HepG2 (cell line): ENCODE results near the gene KTI12. TPM values are rescaled to one million over a fixed set of nuclear protein-coding genes. Genes with fewer than 3 reads are reported as not detected.

Experiments
- EED ChIP-seq: sonication (generic); formaldehyde crosslinking; IDR thresholded peaks from 2 replicates; pipeline ENCODE4 v1.5.0; 2020; ENCODE audit warnings: mild to moderate bottlenecking, missing genetic modification reagents
- MYPOP ChIP-seq: sonication (generic); formaldehyde crosslinking; IDR thresholded peaks from 2 replicates; pipeline ENCODE4 v1.8.1; 2023; ENCODE audit warnings: mild to moderate bottlenecking, moderate library complexity, missing genetic modification reagents
- STAT6 ChIP-seq: sonication (generic); formaldehyde crosslinking; IDR thresholded peaks from 2 replicates; pipeline ENCODE4 v1.4.0; 2020; ENCODE audit warnings: missing genetic modification reagents, mild to moderate bottlenecking, borderline replicate concordance
- TAF1 ChIP-seq: sonication (generic); formaldehyde crosslinking; IDR thresholded peaks from 2 replicates; pipeline ENCODE4 v1.4.0; 2020; ENCODE audit warnings: missing genetic modification reagents
- TBL1XR1 ChIP-seq: fragments of 150-350 bp; IDR thresholded peaks from 2 replicates; pipeline ENCODE4 v1.6.1; 2014; ENCODE audit warnings: borderline replicate concordance, low read length; ENCODE audit not compliant: partially characterized antibody
- TCF7 ChIP-seq: sonication (generic); IDR thresholded peaks from 2 replicates; pipeline ENCODE4 v1.6.1; 2016; ENCODE audit warnings: antibody characterized with exemption, low read depth
- ZBED4 ChIP-seq: sonication (generic); formaldehyde crosslinking; IDR thresholded peaks from 2 replicates; pipeline ENCODE4 v1.4.0; 2020; ENCODE audit warnings: missing genetic modification reagents, borderline replicate concordance
- ZBTB26 ChIP-seq: IDR thresholded peaks from 2 replicates; pipeline ENCODE4 v1.6.1; 2016; ENCODE audit warnings: missing compliant biosample characterization, missing genetic modification reagents, borderline replicate concordance
- ZFP36L1 ChIP-seq: sonication (generic); formaldehyde crosslinking; IDR thresholded peaks from 2 replicates; pipeline ENCODE4 v1.8.0; 2022; ENCODE audit warnings: mild to moderate bottlenecking, missing genetic modification reagents, moderate library complexity
- ZFY ChIP-seq: sonication (generic); formaldehyde crosslinking; IDR thresholded peaks from 2 replicates; pipeline ENCODE4 v1.4.0; 2020; ENCODE audit warnings: missing genetic modification reagents
- ZMYM3 ChIP-seq: sonication (generic); formaldehyde crosslinking; IDR thresholded peaks from 2 replicates; pipeline ENCODE4 v1.5.1; 2020; ENCODE audit warnings: mild to moderate bottlenecking, missing genetic modification reagents
- ZMYM4 ChIP-seq: sonication (generic); formaldehyde crosslinking; IDR thresholded peaks from 2 replicates; pipeline ENCODE4 v1.8.1; 2023; ENCODE audit warnings: mild to moderate bottlenecking, missing genetic modification reagents
- ZNF275 ChIP-seq: sonication (generic); formaldehyde crosslinking; IDR thresholded peaks from 2 replicates; pipeline ENCODE4 v1.8.0; 2022; ENCODE audit warnings: missing genetic modification reagents, mild to moderate bottlenecking, inconsistent platforms, borderline replicate concordance
- ZNF33B ChIP-seq: sonication (generic); formaldehyde crosslinking; IDR thresholded peaks from 2 replicates; pipeline ENCODE4 v1.5.1; 2020; ENCODE audit warnings: mild to moderate bottlenecking, missing genetic modification reagents
- ZNF446 ChIP-seq: sonication (generic); formaldehyde crosslinking; IDR thresholded peaks from 2 replicates; pipeline ENCODE4 v1.5.0; 2020; ENCODE audit warnings: mild to moderate bottlenecking, missing genetic modification reagents
- ZNF589 ChIP-seq: sonication (generic); formaldehyde crosslinking; conservative IDR thresholded peaks from 2 replicates; pipeline ENCODE4 v1.8.0; 2022; ENCODE audit warnings: mild to moderate bottlenecking, moderate library complexity, missing genetic modification reagents
- ZNF775 ChIP-seq: sonication (generic); formaldehyde crosslinking; IDR thresholded peaks from 2 replicates; pipeline ENCODE4 v1.4.0; 2020; ENCODE audit warnings: missing genetic modification reagents, mild to moderate bottlenecking, moderate library complexity, borderline replicate concordance
- ZSCAN21 ChIP-seq: sonication (generic); formaldehyde crosslinking; IDR thresholded peaks from 2 replicates; pipeline ENCODE4 v1.8.0; 2022; ENCODE audit warnings: mild to moderate bottlenecking, missing genetic modification reagents, moderate library complexity, borderline replicate concordance
- polyA plus RNA-seq, 8 experiments: library from polyadenylated mRNA; depleted of rRNA in 3 of 8; stranded (reverse) in 7 of 8; unstranded in 1 of 8; fragments of >200 nt; fragmentation: Illumina TruSeq in 4 of 8; extraction: Trizol in 4 of 8; gene quantifications; 2 replicates each; pipeline versions ENCODE4 v1.2.1 to v1.2.3, GENCODE V29; 2011 to 2016; ENCODE audit warnings: low read depth in 4 of 8, missing spikeins in 1 of 8, mixed read lengths in 1 of 8; ENCODE audit not compliant: insufficient read depth in 1 of 8
- total RNA-seq, 5 experiments: library from RNA; depleted of rRNA; stranded (reverse); fragments of >200 nt; fragmentation: Illumina TruSeq; extraction: Trizol; gene quantifications; 2 replicates each; pipeline ENCODE4 v1.2.3, GENCODE V29; 2016; ENCODE audit warnings: low read depth in 1 of 5

Gene KTI12
- total and polyA plus RNA-seq, 2 of the 13 experiments (the other 11 are each of a cell fraction or from before 2014, with no cell fraction given): 7.4 to 10.2 TPM

- TF ChIP-seq STAT6 (CRISPR knock-in tag) (0 out of 2 replicates have a peak, but pooled peaks have one; percentile 64), ZBTB26 (no peak), ZFY (CRISPR knock-in tag) (peak; percentile 84), ZBED4 (CRISPR knock-in tag) (no peak), TBL1XR1 (no peak), TCF7 (no peak), TAF1 (CRISPR knock-in tag) (peak; percentile 87), ZNF775 (CRISPR knock-in tag) (no peak), ZNF446 (no peak), ZFP36L1 (no peak), EED (peak; percentile 82), ZNF589 (no peak), ZNF275 (CRISPR knock-in tag) (peak; percentile 78; the same call in 1 of the 2 replicates), ZSCAN21 (CRISPR knock-in tag) (peak; percentile 85; the same call in 1 of the 2 replicates), ZMYM4 (CRISPR knock-in tag) (peak; percentile 58; the same call in 1 of the 2 replicates), ZNF33B (peak; percentile 83; the same call in 1 of the 2 replicates), MYPOP (CRISPR knock-in tag) (peak; percentile 81), ZMYM3 (CRISPR knock-in tag) (peak; percentile 88)
Measured at GRCh38 chr1:52056163-52056936, 22.7 kb upstream of the KTI12 start, which contains the start of gene BTF3L4 (continued).
